UCSD-AML1 (cell line): ENCODE data around the gene DENND11.
"Not testable (repeated sequence)": the region's sequence is repeated elsewhere in the genome, so short reads cannot be mapped to it uniquely, and the experiment has no call there.

ENCODE experiments used
- DNase-seq: peaks from one replicate; lab custom pipeline; 2025; ENCODE audit not compliant: unreplicated experiment; lab: John Stamatoyannopoulos, UW

The DENND11 gene

GRCh38 chr7:141708351-141708750, 6.4 kb upstream of the DENND11 start, which contains the start of gene WEE2:
TSS of gene WEE2 (plus strand) at chr7:141708353. CDS start at chr7:141708759, 406 bp downstream.
- DNase-seq = no peak

GRCh38 chr7:141706239-141707064, 4.5 kb upstream of the DENND11 start:
- no peak for DNase-seq

- DNase-seq = no peak
Observed at GRCh38 chr7:141704741-141705140, 2.8 kb upstream of the DENND11 start.

- DNase-seq = no peak
Observed at GRCh38 chr7:141704112-141704511, 2.1 kb upstream of the DENND11 start.

- DNase-seq = no peak
Observed at GRCh38 chr7:141702892-141703291, 926 bp upstream of the DENND11 start.

GRCh38 chr7:141701489-141702046, 398 bp downstream of the DENND11 start:
- peak; percentile 19 for DNase-seq

- no peak for DNase-seq
Observed at GRCh38 chr7:141700848-141701371, 1.1 kb downstream of the DENND11 start.

GRCh38 chr7:141700296-141700847, 1.6 kb downstream of the DENND11 start:
- no peak for DNase-seq

- no peak for DNase-seq
Observed at GRCh38 chr7:141699860-141700259, 2.1 kb downstream of the DENND11 start.

- no peak for DNase-seq
Observed at GRCh38 chr7:141698247-141699015, 3.5 kb downstream of the DENND11 start.

- no peak for DNase-seq
Observed at GRCh38 chr7:141697211-141697871, 4.6 kb downstream of the DENND11 start.

- DNase-seq = no peak
Observed at GRCh38 chr7:141696348-141696747, 5.6 kb downstream of the DENND11 start.

- DNase-seq = no peak
Observed at GRCh38 chr7:141695803-141696289, 6.1 kb downstream of the DENND11 start.

GRCh38 chr7:141693082-141693481, 8.9 kb downstream of the DENND11 start:
- DNase-seq = no peak

GRCh38 chr7:141691961-141692360, 10.0 kb downstream of the DENND11 start:
- DNase-seq = no peak

GRCh38 chr7:141691540-141691939, 10.4 kb downstream of the DENND11 start:
- no peak for DNase-seq

- DNase-seq = not testable (repeated sequence)
Observed at GRCh38 chr7:141689072-141689825, 12.7 kb downstream of the DENND11 start.

- no peak for DNase-seq
Observed at GRCh38 chr7:141688043-141688442, 13.9 kb downstream of the DENND11 start.

GRCh38 chr7:141686670-141687069, 15.3 kb downstream of the DENND11 start:
- DNase-seq = no peak

- no peak for DNase-seq
Observed at GRCh38 chr7:141686074-141686473, 15.9 kb downstream of the DENND11 start.
